Ovary (tissue), 3 donors: Measurements from ENCODE around the gene POC1B.

ENCODE experiments used
- CTCF ChIP-seq, 3 donors: fragments of 450-650 bp in 2 of 3; fragments of 200-600 bp in 1 of 3; IDR thresholded peaks; one replicate each; pipeline versions ENCODE4 v1.5.1 to v1.8.0; 2016 to 2022; ENCODE audit warnings: antibody characterized with exemption in 3 of 3, mild to moderate bottlenecking in 1 of 3
- EP300 ChIP-seq: sonication (generic); formaldehyde crosslinking; IDR thresholded peaks from one replicate; pipeline ENCODE4 v1.6.1; 2017; ENCODE audit warnings: antibody characterized with exemption
- POLR2A ChIP-seq: fragments of 450-650 bp; IDR thresholded peaks from one replicate; pipeline ENCODE4 v1.6.1; 2017; ENCODE audit warnings: antibody characterized with exemption, mild to moderate bottlenecking, moderate library complexity
- donor health status: DM: no; HTN: no; CAD: no.

GRCh38 chr12:89506050-89506449 is 19.8 kb downstream of the POC1B start:
- no peak for TF ChIP-seq CTCF (IDR thresholded peaks at IDR 0.05)
- no peak for TF ChIP-seq POLR2A
- no peak for TF ChIP-seq EP300
